ENCODE data around the gene C1orf167. TPM values are rescaled to one million over a fixed set of nuclear protein-coding genes. Genes with fewer than 3 reads are reported as not detected.
A peak's percentile ranks its signal among the peaks of the same experiment; 100 is the strongest.

The C1orf167 gene
- total and polyA plus RNA-seq, 3 experiments from 2014 or later, result 0.81 TPM; not detected in 2

GRCh38 chr1:11784993-11785769 is 23.2 kb downstream of the C1orf167 start:
- Histone ChIP-seq H3K27ac (ENCODE audit: low read depth, low read length) (peak overlapping the region; percentile 18), H3K4me3 (ENCODE audit: low read length) (peak overlapping the region; percentile 45), H3K9me3 (ENCODE audit: low read length) (no peaks in the 10 kb centered on the region), H3K36me3 (ENCODE audit: insufficient read depth, low read length) (no peaks in the 10 kb centered on the region), H3K27me3 (ENCODE audit: insufficient read depth, low read length, poor library complexity, severe bottlenecking) (no peaks in the 10 kb centered on the region), H3K4me1 (ENCODE audit: insufficient read depth, low read length) (peaks cover 19% of the 10 kb centered on the region)
- H3K4me3 Mint-ChIP-seq, result peak overlapping the region in 6 of 7 donors; percentile 34 to 85 (median 46)
- peaks cover 0 to 7% (median 3%) of the 10 kb centered on the region in 3 donors for H3K4me1 Mint-ChIP-seq
- H3K27me3 Mint-ChIP-seq, result peaks cover 0 to 3% of the 10 kb centered on the region in 2 donors
- peak; percentile 14 to 57 (median 26) for DNase-seq
- ChIA-PET CTCF (interaction anchor here (1.2 to 1.7 kb wide), 2 partner anchors 13 to 107 kb away, joined by 3 to 6 read pairs; no protein-coding TSS in a partner anchor), POLR2A (interaction anchor here (0.9 kb wide), 1 partner anchor 21 kb away, joined by 4 read pairs; the partner anchor contains the start of genes CLCN6 and MTHFR)
- no peaks in the 10 kb centered on the region for H3K9me3 Mint-ChIP-seq
- peaks cover 0 to 6% (median 0%) of the 10 kb centered on the region in 3 donors for H3K36me3 Mint-ChIP-seq
- peak overlapping the region in 3 of 8 donors; percentile 17 to 68 (median 22) for H3K27ac Mint-ChIP-seq

DNA sequence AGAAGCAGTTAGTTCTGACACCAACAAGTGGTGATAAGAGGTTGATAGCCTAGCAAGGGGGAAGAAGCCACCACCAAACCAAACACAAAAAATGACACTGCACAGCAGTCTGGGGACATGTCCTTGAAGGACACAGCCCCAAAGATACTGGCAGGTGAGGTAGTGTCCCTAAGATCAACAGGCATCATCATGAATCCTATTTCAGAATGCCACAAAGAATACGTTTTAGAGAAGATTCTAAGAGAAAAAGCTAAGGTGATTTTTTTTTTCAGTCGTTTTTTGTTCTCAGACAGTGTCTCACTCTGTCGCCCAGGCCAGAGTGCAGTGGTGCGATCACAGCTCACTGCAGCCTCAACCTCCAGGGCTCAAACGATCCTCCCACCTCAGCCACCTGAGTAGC is 24.2 kb downstream of the C1orf167 start:
- Histone ChIP-seq H3K27me3 (ENCODE audit: insufficient read depth, low read length, poor library complexity, severe bottlenecking) (no peaks in the 10 kb centered on the region), H3K4me3 (ENCODE audit: low read length) (no peak overlapping the region), H3K4me1 (ENCODE audit: insufficient read depth, low read length) (peaks cover 19% of the 10 kb centered on the region), H3K27ac (ENCODE audit: low read depth, low read length) (no peak overlapping the region), H3K36me3 (ENCODE audit: insufficient read depth, low read length) (no peaks in the 10 kb centered on the region), H3K9me3 (ENCODE audit: low read length) (no peaks in the 10 kb centered on the region)
- peaks cover 0 to 7% (median 5%) of the 10 kb centered on the region in 3 donors for H3K4me1 Mint-ChIP-seq
- peak overlapping the region in 2 of 8 donors; percentile 36 to 38 for H3K27ac Mint-ChIP-seq
- H3K27me3 Mint-ChIP-seq, result no peaks in the 10 kb centered on the region
- no peak overlapping the region for H3K4me3 Mint-ChIP-seq
- POLR2A ChIA-PET, result no interaction called here
- CTCF ChIA-PET, result interaction anchor here (1.7 kb wide), 1 partner anchor 12 kb away, joined by 6 read pairs; no protein-coding TSS in a partner anchor
- no peaks in the 10 kb centered on the region for H3K9me3 Mint-ChIP-seq
- DNase-seq, result no peak
- H3K36me3 Mint-ChIP-seq, result peaks cover 0 to 16% (median 0%) of the 10 kb centered on the region in 3 donors

- no peak overlapping the region for H3K4me3 Mint-ChIP-seq
- Histone ChIP-seq H3K4me1 (ENCODE audit: insufficient read depth, low read length) (peaks cover 19% of the 10 kb centered on the region), H3K27me3 (ENCODE audit: insufficient read depth, low read length, poor library complexity, severe bottlenecking) (no peaks in the 10 kb centered on the region), H3K4me3 (ENCODE audit: low read length) (no peak overlapping the region), H3K27ac (ENCODE audit: low read depth, low read length) (peak overlapping the region; percentile 43), H3K9me3 (ENCODE audit: low read length) (no peaks in the 10 kb centered on the region), H3K36me3 (ENCODE audit: insufficient read depth, low read length) (peaks cover 4% of the 10 kb centered on the region)
- no peak overlapping the region for H3K27ac Mint-ChIP-seq
- peaks cover 0 to 28% (median 5%) of the 10 kb centered on the region in 3 donors for H3K36me3 Mint-ChIP-seq
- CTCF ChIA-PET, result no interaction called here
- H3K27me3 Mint-ChIP-seq, result no peaks in the 10 kb centered on the region
- POLR2A ChIA-PET, result no interaction called here
- peaks cover 0 to 7% (median 5%) of the 10 kb centered on the region in 3 donors for H3K4me1 Mint-ChIP-seq
- no peak for DNase-seq
- H3K9me3 Mint-ChIP-seq, result no peaks in the 10 kb centered on the region
These were observed 25.3 kb downstream of the C1orf167 start for GRCh38 chr1:11787251-11787803.

- H3K4me1 ChIP-seq (ENCODE audit: insufficient read depth, low read length), result peaks cover 19% of the 10 kb centered on the region
- peaks cover 0 to 34% (median 5%) of the 10 kb centered on the region in 3 donors for H3K36me3 Mint-ChIP-seq
- H3K9me3 ChIP-seq (ENCODE audit: low read length), result no peaks in the 10 kb centered on the region
- peak overlapping the region in 1 of 8 donors; percentile 60 for H3K27ac Mint-ChIP-seq
- CTCF ChIA-PET, result interaction anchor here (1.1 kb wide), 1 partner anchor 15 kb away, joined by 3 read pairs; no protein-coding TSS in a partner anchor
- no peak overlapping the region for H3K4me3 Mint-ChIP-seq
- H3K4me1 Mint-ChIP-seq, result peaks cover 0 to 7% (median 5%) of the 10 kb centered on the region in 3 donors
- H3K9me3 Mint-ChIP-seq, result no peaks in the 10 kb centered on the region
- H3K27me3 Mint-ChIP-seq, result no peaks in the 10 kb centered on the region
- no peak for DNase-seq
- H3K27me3 ChIP-seq (ENCODE audit: insufficient read depth, low read length, poor library complexity, severe bottlenecking), result no peaks in the 10 kb centered on the region
- no peak overlapping the region for H3K4me3 ChIP-seq (ENCODE audit: low read length)
- H3K27ac ChIP-seq (ENCODE audit: low read depth, low read length), result no peak overlapping the region
- peaks cover 4% of the 10 kb centered on the region for H3K36me3 ChIP-seq (ENCODE audit: insufficient read depth, low read length)
- POLR2A ChIA-PET, result no interaction called here
These were observed 25.9 kb downstream of the C1orf167 start for GRCh38 chr1:11787804-11788436.

- ChIA-PET CTCF (interaction anchor here (1.1 kb wide), 1 partner anchor 14 kb away, joined by 3 read pairs; no protein-coding TSS in a partner anchor), POLR2A (interaction anchor here (0.8 kb wide), 1 partner anchor 15 kb away, joined by 3 read pairs; no protein-coding TSS in a partner anchor)
- Histone ChIP-seq H3K9me3 (ENCODE audit: low read length) (no peaks in the 10 kb centered on the region), H3K4me1 (ENCODE audit: insufficient read depth, low read length) (peaks cover 19% of the 10 kb centered on the region), H3K27ac (ENCODE audit: low read depth, low read length) (no peak overlapping the region), H3K27me3 (ENCODE audit: insufficient read depth, low read length, poor library complexity, severe bottlenecking) (no peaks in the 10 kb centered on the region), H3K36me3 (ENCODE audit: insufficient read depth, low read length) (peaks cover 4% of the 10 kb centered on the region), H3K4me3 (ENCODE audit: low read length) (no peak overlapping the region)
- Mint-ChIP-seq H3K4me3 (no peak overlapping the region), H3K27me3 (no peaks in the 10 kb centered on the region), H3K9me3 (no peaks in the 10 kb centered on the region), H3K36me3 (peaks cover 0 to 35% (median 5%) of the 10 kb centered on the region in 3 donors), H3K27ac (peak overlapping the region in 1 of 8 donors; percentile 50), H3K4me1 (peaks cover 0 to 7% (median 5%) of the 10 kb centered on the region in 3 donors)
- DNase-seq, result no peak
These were observed 26.6 kb downstream of the C1orf167 start for GRCh38 chr1:11788549-11789053.

DNA sequence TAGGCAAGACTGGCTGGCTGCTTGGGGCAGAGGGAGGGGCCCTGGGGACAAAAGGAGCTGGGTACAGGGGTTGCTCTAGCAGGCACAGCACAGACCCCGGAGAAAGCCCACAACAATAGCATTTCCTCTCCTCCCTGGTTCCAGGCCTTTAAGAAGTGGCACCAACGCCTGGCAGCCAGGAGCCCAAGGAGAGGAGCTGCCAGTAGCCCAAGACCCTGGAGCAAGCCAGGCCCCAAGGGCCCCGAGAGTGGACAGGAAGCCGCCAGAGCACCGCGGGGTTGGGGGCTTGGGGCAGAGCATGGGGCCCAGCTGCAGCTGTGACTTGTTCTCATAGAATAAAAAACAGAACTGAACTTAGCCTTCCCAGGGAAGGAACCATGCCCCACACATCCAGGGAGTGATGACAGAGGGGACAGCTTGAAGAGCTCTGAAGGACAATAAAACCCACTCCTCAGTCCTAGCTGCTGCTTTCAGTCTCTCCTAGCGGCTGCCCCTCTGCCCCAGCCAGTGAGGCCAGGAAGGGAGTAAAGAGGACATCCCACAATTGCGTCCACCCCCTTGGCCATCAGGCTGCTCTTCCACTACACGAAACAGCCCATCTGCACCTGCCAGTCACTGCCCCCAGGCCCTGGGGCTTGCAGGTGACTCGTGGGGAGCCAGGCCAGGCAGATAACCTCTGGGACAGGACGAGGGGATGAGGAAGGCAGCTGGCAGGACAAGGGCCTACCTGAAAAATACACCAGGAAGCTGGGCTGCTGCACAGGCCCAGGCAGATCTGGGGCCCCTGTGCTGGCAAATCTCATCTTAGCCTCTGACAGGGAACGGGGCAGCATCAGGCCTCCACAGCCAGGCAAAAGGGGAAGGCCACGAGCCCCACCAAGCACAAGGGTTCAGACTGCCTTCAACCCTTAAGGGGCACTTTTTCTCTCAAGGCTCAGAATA is 27.4 kb downstream of the C1orf167 start:
- no peak overlapping the region for H3K4me3 ChIP-seq (ENCODE audit: low read length)
- Mint-ChIP-seq H3K4me1 (peaks cover 0 to 7% (median 5%) of the 10 kb centered on the region in 3 donors), H3K27ac (peak overlapping the region in 2 of 8 donors; percentile 60 to 82), H3K9me3 (no peaks in the 10 kb centered on the region), H3K36me3 (peaks cover 0 to 40% (median 5%) of the 10 kb centered on the region in 3 donors), H3K27me3 (no peaks in the 10 kb centered on the region), H3K4me3 (no peak overlapping the region)
- H3K9me3 ChIP-seq (ENCODE audit: low read length), result no peaks in the 10 kb centered on the region
- peaks cover 5% of the 10 kb centered on the region for H3K36me3 ChIP-seq (ENCODE audit: insufficient read depth, low read length)
- no peaks in the 10 kb centered on the region for H3K27me3 ChIP-seq (ENCODE audit: insufficient read depth, low read length, poor library complexity, severe bottlenecking)
- ChIA-PET POLR2A (interaction anchor here (0.8 kb wide), 1 partner anchor 14 kb away, joined by 3 read pairs; no protein-coding TSS in a partner anchor), CTCF (interaction anchor here (1.1 kb wide), 1 partner anchor 13 kb away, joined by 3 read pairs; no protein-coding TSS in a partner anchor)
- H3K27ac ChIP-seq (ENCODE audit: low read depth, low read length), result no peak overlapping the region
- peaks cover 18% of the 10 kb centered on the region for H3K4me1 ChIP-seq (ENCODE audit: insufficient read depth, low read length)
- DNase-seq, result no peak
